LNCAP (cell line): ENCODE results near the gene ALG5.

Experiments used
- CTCF ChIP-seq: fragments of 450-650 bp; IDR thresholded peaks from 2 replicates; pipeline ENCODE4 v1.5.1; 2017; ENCODE audit warnings: mild to moderate bottlenecking

ALG5 gene

GRCh38 chr13:36950920-36951319 is 48.2 kb downstream of the ALG5 start:
- no peak for TF ChIP-seq CTCF

- no peak for TF ChIP-seq CTCF
Measured at GRCh38 chr13:36950330-36950729, 48.8 kb downstream of the ALG5 start.

- no peak for TF ChIP-seq CTCF
Measured at GRCh38 chr13:36945078-36945477, 54.1 kb downstream of the ALG5 start.

GRCh38 chr13:36925603-36926002 is 73.5 kb downstream of the ALG5 start:
- no peak for TF ChIP-seq CTCF

- no peak for TF ChIP-seq CTCF
Measured at GRCh38 chr13:36924001-36924400, 75.1 kb downstream of the ALG5 start.

GRCh38 chr13:36921631-36922301 is 77.4 kb downstream of the ALG5 start:
- no peak for TF ChIP-seq CTCF

GRCh38 chr13:36920616-36921185 is 78.4 kb downstream of the ALG5 start:
- no peak for TF ChIP-seq CTCF
